Uterus (tissue), 2 donors: Measurements from ENCODE around the gene SMOC1.

Experiments used
- POLR2A ChIP-seq, 2 donors: fragments of 450-650 bp; IDR thresholded peaks; one replicate each; pipeline ENCODE4 v1.6.1; 2016; ENCODE audit warnings: antibody characterized with exemption in 2 of 2, mild to moderate bottlenecking in 1 of 2, moderate library complexity in 1 of 2
- TF ChIP-seq, protein P1 (sequence below), 4 experiments: fragments of 200-600 bp in 2 of 4; fragments of 450-650 bp in 2 of 4; sonication (generic) in 2 of 4; IDR thresholded peaks; one replicate each; pipeline ENCODE4 v1.5.1; 2016 to 2019; ENCODE audit warnings: antibody characterized with exemption in 4 of 4, mild to moderate bottlenecking in 2 of 4, moderate library complexity in 1 of 4

- TF ChIP-seq, protein P1, sequence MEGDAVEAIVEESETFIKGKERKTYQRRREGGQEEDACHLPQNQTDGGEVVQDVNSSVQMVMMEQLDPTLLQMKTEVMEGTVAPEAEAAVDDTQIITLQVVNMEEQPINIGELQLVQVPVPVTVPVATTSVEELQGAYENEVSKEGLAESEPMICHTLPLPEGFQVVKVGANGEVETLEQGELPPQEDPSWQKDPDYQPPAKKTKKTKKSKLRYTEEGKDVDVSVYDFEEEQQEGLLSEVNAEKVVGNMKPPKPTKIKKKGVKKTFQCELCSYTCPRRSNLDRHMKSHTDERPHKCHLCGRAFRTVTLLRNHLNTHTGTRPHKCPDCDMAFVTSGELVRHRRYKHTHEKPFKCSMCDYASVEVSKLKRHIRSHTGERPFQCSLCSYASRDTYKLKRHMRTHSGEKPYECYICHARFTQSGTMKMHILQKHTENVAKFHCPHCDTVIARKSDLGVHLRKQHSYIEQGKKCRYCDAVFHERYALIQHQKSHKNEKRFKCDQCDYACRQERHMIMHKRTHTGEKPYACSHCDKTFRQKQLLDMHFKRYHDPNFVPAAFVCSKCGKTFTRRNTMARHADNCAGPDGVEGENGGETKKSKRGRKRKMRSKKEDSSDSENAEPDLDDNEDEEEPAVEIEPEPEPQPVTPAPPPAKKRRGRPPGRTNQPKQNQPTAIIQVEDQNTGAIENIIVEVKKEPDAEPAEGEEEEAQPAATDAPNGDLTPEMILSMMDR (IDR thresholded peaks at IDR 0.05): no peak
- TF ChIP-seq POLR2A (IDR thresholded peaks at IDR 0.05): no peak
Measured at GRCh38 chr14:69992564-69992963, 113.3 kb downstream of the SMOC1 start.
